A549 (cell line): ENCODE measurements around the gene PIP4K2A. TPM values are rescaled to one million over a fixed set of nuclear protein-coding genes. Genes with fewer than 3 reads are reported as not detected.

ENCODE experiments used
- ATAC-seq, 2 experiments: fragments of 200-7000 bp in 1 of 2; fragments of >200 bp in 1 of 2; cut with Nextera tagmentation in 1 of 2; cut with Tn5 transposase in 1 of 2; 3 replicates each; pipeline versions ENCODE4 v1.8.0 to v1.9.1; 2018 to 2020; ENCODE audit warnings: mild to moderate bottlenecking in 1 of 2, moderate library complexity in 1 of 2
- CTCF ChIA-PET: fragments of 300-600 bp; sonication (Branson Sonifier 250); formaldehyde crosslinking; extraction: SDS; loops from one replicate; lab custom pipeline; 2021; ENCODE audit warnings: antibody characterized with exemption, inconsistent platforms; lab: Yijun Ruan, JAX
- POLR2A ChIA-PET: fragments of 350-600 bp; formaldehyde crosslinking; extraction: SDS; loops from one replicate; lab custom pipeline; 2021; ENCODE audit warnings: antibody characterized with exemption, inconsistent platforms; lab: Yijun Ruan, JAX
- DNase-seq, 2 experiments: peaks; one replicate each; pipeline versions ENCODE4 v3.0.0 to v3.0.0-alpha.2; 2011 to 2016; ENCODE audit warnings: low read depth in 1 of 2, low spot score in 1 of 2
- FAIRE-seq: peaks from 2 replicates; lab custom pipeline; 2011; peaks lifted over from hg19 to GRCh38; lab: Jason Lieb, UNC
- H3K27ac ChIP-seq, 2 experiments: fragments of >200 bp; sonication (Bioruptor Twin); formaldehyde crosslinking; 3 replicates each; pipeline ENCODE4 v1.5.1; 2016 to 2017
- H3K4me1 ChIP-seq: fragments of >200 bp; sonication (Bioruptor Twin); formaldehyde crosslinking; 3 replicates; pipeline ENCODE4 v1.6.1; 2016
- H3K4me2 ChIP-seq: fragments of >200 bp; sonication (Bioruptor Twin); formaldehyde crosslinking; 3 replicates; pipeline ENCODE4 v1.6.1; 2016
- H3K4me3 ChIP-seq: fragments of >200 bp; sonication (Bioruptor Twin); formaldehyde crosslinking; 3 replicates; pipeline ENCODE4 v1.5.1; 2016
- H3K9me3 ChIP-seq: fragments of >200 bp; sonication (Bioruptor Twin); formaldehyde crosslinking; 3 replicates; pipeline ENCODE4 v1.6.1; 2016
- ATOH8 ChIP-seq: fragments of 250-450 bp; sonication (Bioruptor Pico); IDR thresholded peaks from 2 replicates; pipeline ENCODE4 v1.5.0; 2020; ENCODE audit warnings: low read depth, mild to moderate bottlenecking, moderate library complexity
- BCL3 ChIP-seq: fragments of >200 bp; sonication (Bioruptor Twin); formaldehyde crosslinking; IDR thresholded peaks from 3 replicates; pipeline ENCODE4 v1.6.1; 2016
- CBX2 ChIP-seq: fragments of 200-600 bp; sonication (generic); IDR thresholded peaks from 2 replicates; pipeline ENCODE4 v1.6.1; 2016; ENCODE audit warnings: low read depth, mild to moderate bottlenecking, borderline replicate concordance
- CEBPB ChIP-seq, 2 experiments: fragments of >200 bp in 1 of 2; sonication (Bioruptor Twin) in 1 of 2; formaldehyde crosslinking in 1 of 2; IDR thresholded peaks; 2 replicates each; pipeline ENCODE4 v1.6.1; 2012 to 2016
- CHD2 ChIP-seq: fragments of 150-350 bp; IDR thresholded peaks from 2 replicates; pipeline ENCODE4 v1.6.1; 2014; ENCODE audit warnings: low read length; ENCODE audit not compliant: partially characterized antibody
- CHD4 ChIP-seq: fragments of 200-600 bp; sonication (generic); IDR thresholded peaks from 2 replicates; pipeline ENCODE4 v1.6.1; 2016; ENCODE audit warnings: antibody characterized with exemption, mild to moderate bottlenecking, borderline replicate concordance
- EP300 ChIP-seq, 2 experiments: fragments of >200 bp; sonication (Bioruptor Twin); formaldehyde crosslinking; IDR thresholded peaks; 2 replicates in 1 of 2; 3 replicates in 1 of 2; pipeline ENCODE4 v1.6.1; 2016 to 2017
- FOSB ChIP-seq: fragments of 250-450 bp; sonication (Bioruptor Pico); IDR thresholded peaks from 2 replicates; pipeline ENCODE4 v1.5.0; 2020; ENCODE audit warnings: mild to moderate bottlenecking, moderate library complexity
- FOSL2 ChIP-seq, 2 experiments: fragments of 450-650 bp in 1 of 2; fragments of >200 bp in 1 of 2; sonication (Bioruptor Twin) in 1 of 2; formaldehyde crosslinking; IDR thresholded peaks; 2 replicates each; pipeline versions ENCODE4 v1.5.0 to v1.6.1; 2016 to 2020; ENCODE audit warnings: mild to moderate bottlenecking in 1 of 2, moderate library complexity in 1 of 2
- FOXS1 ChIP-seq: fragments of 250-450 bp; sonication (Bioruptor Pico); IDR thresholded peaks from 2 replicates; pipeline ENCODE4 v1.5.0; 2020; ENCODE audit warnings: mild to moderate bottlenecking, moderate library complexity
- GATA3 ChIP-seq: IDR thresholded peaks from 2 replicates; pipeline ENCODE4 v1.6.1; 2012; ENCODE audit warnings: borderline replicate concordance
- HES2 ChIP-seq: fragments of >200 bp; sonication (Bioruptor Twin); formaldehyde crosslinking; IDR thresholded peaks from 2 replicates; pipeline ENCODE4 v1.6.1; 2016
- HMGXB4 ChIP-seq: fragments of 250-450 bp; sonication (Bioruptor Pico); IDR thresholded peaks from 2 replicates; pipeline ENCODE4 v1.5.0; 2021; ENCODE audit warnings: mild to moderate bottlenecking, moderate library complexity, borderline replicate concordance
- HOXB13 ChIP-seq: fragments of 250-450 bp; sonication (Bioruptor Pico); IDR thresholded peaks from 2 replicates; pipeline ENCODE4 v1.5.0; 2020; ENCODE audit warnings: low read depth, mild to moderate bottlenecking, moderate library complexity
- KDM1A ChIP-seq: fragments of 200-600 bp; sonication (generic); IDR thresholded peaks from 2 replicates; pipeline ENCODE4 v1.6.1; 2016; ENCODE audit warnings: low read depth, mild to moderate bottlenecking
- KDM5A ChIP-seq: fragments of 200-600 bp; sonication (generic); IDR thresholded peaks from 2 replicates; pipeline ENCODE4 v1.6.1; 2016; ENCODE audit warnings: antibody characterized with exemption, mild to moderate bottlenecking
- MAFK ChIP-seq: fragments of 450-650 bp; IDR thresholded peaks from 2 replicates; pipeline ENCODE4 v1.6.1; 2014; ENCODE audit not compliant: partially characterized antibody
- MAZ ChIP-seq: fragments of 150-350 bp; IDR thresholded peaks from 2 replicates; pipeline ENCODE4 v1.6.1; 2014; ENCODE audit warnings: antibody characterized with exemption, low read depth, low read length, borderline replicate concordance
- MYC ChIP-seq: IDR thresholded peaks from 2 replicates; pipeline ENCODE4 v1.6.1; 2012; ENCODE audit warnings: mild to moderate bottlenecking, inconsistent platforms, low read length, improper control_type of control experiment, borderline replicate concordance
- NFE2L2 ChIP-seq: fragments of 150-350 bp; conservative IDR thresholded peaks from 2 replicates; pipeline ENCODE4 v1.6.1; 2014; ENCODE audit warnings: low read length
- NR3C1 ChIP-seq: fragments of >200 bp; sonication (Bioruptor Twin); formaldehyde crosslinking; IDR thresholded peaks from 3 replicates; pipeline ENCODE4 v1.6.1; 2017
- RARB ChIP-seq: fragments of 250-450 bp; sonication (Bioruptor Pico); IDR thresholded peaks from 2 replicates; pipeline ENCODE4 v1.8.0; 2021; ENCODE audit warnings: mild to moderate bottlenecking, moderate library complexity
- RCOR1 ChIP-seq: fragments of 150-350 bp; IDR thresholded peaks from 2 replicates; pipeline ENCODE4 v1.6.1; 2014; ENCODE audit warnings: antibody characterized with exemption, low read length, low read depth
- USF2 ChIP-seq: fragments of 450-650 bp; IDR thresholded peaks from 2 replicates; pipeline ENCODE4 v1.6.1; 2014; ENCODE audit warnings: antibody characterized with exemption
- ZC3H11A ChIP-seq: fragments of 450-650 bp; IDR thresholded peaks from 2 replicates; pipeline ENCODE4 v1.6.1; 2014; ENCODE audit warnings: antibody characterized with exemption, mild to moderate bottlenecking
- ZNF302 ChIP-seq: fragments of 250-450 bp; sonication (Bioruptor Pico); IDR thresholded peaks from 2 replicates; pipeline ENCODE4 v1.9.0; 2021; ENCODE audit warnings: inconsistent platforms, mild to moderate bottlenecking, moderate library complexity
- ZSCAN20 ChIP-seq: fragments of 250-450 bp; sonication (Bioruptor Pico); IDR thresholded peaks from 2 replicates; pipeline ENCODE4 v1.8.0; 2022; ENCODE audit warnings: mild to moderate bottlenecking, moderate library complexity
- WGBS: methylation state at CpG from one replicate; pipeline ENCODE4 v1.1.6; 2017; ENCODE audit errors: missing lambda C conversion rate; 5-methylcytosine and 5-hydroxymethylcytosine counted together
- polyA plus RNA-seq, 4 experiments: library from polyadenylated mRNA; depleted of rRNA in 3 of 4; stranded (reverse); fragments of >200 nt; fragmentation: RNase III in 1 of 4; extraction: RNeasy Plus Mini Kit Qiagen cat#74134 plus additional on column Dnase treatment in 1 of 4; gene quantifications; 2 replicates in 3 of 4; 3 replicates in 1 of 4; pipeline ENCODE4 v1.2.3, GENCODE V29; 2011 to 2017

Gene PIP4K2A
- polyA plus RNA-seq, 2 of the 4 experiments (the other 2 are of a cell fraction) = 23.1 to 24.0 TPM

- DNase-seq (no peak), FAIRE-seq (no peak)
- CTCF ChIA-PET = no interaction called here
Observed at GRCh38 chr10:22552888-22553378, 161.4 kb downstream of the PIP4K2A start.

GRCh38 chr10:22551681-22552365 lies 162.6 kb downstream of the PIP4K2A start:
- Histone ChIP-seq H3K9me3 (no peaks in the 10 kb centered on the region), H3K4me2 (no peak overlapping the region), H3K4me1 (no peaks in the 10 kb centered on the region), H3K4me3 (no peak overlapping the region), H3K27ac (no peak overlapping the region)
- FAIRE-seq (no peak), DNase-seq (no peak), ATAC-seq (no peak)
- TF ChIP-seq CHD4 (no peak), RCOR1 (no peak), HES2 (no peak), HMGXB4 (no peak), NR3C1 (no peak), CEBPB (IDR thresholded peaks at IDR 0.05) (no peak), ZSCAN20 (CRISPR knock-in tag) (no peak), ZNF302 (CRISPR knock-in tag) (no peak), RARB (no peak), ZC3H11A (no peak), GATA3 (no peak), KDM5A (no peak), HOXB13 (no peak), CBX2 (no peak), ATOH8 (CRISPR knock-in tag) (no peak), KDM1A (no peak), FOSL2 (IDR thresholded peaks at IDR 0.05) (no peak), FOSL2 (CRISPR knock-in tag; IDR thresholded peaks at IDR 0.05) (no peak), MAFK (no peak)
- ChIA-PET POLR2A (no interaction called here), CTCF (interaction anchor here (0.9 to 1.1 kb wide), 2 partner anchors 10 to 51 kb away, joined by 3 read pairs; no protein-coding TSS in a partner anchor)
- WGBS = 95% methylated on average over 7 of the region's 7 CpGs

More at GRCh38 chr10:22552888-22553378, 161.4 kb downstream of the PIP4K2A start:
- no peak for TF ChIP-seq BCL3
- TF ChIP-seq FOXS1 (CRISPR knock-in tag) = no peak
- TF ChIP-seq GATA3 = no peak
- no peak for TF ChIP-seq USF2
- no peak for TF ChIP-seq MYC
- TF ChIP-seq ZNF302 (CRISPR knock-in tag) = no peak
- TF ChIP-seq KDM5A = no peak
- no peak for TF ChIP-seq RARB
- TF ChIP-seq NFE2L2 = no peak
- TF ChIP-seq ZSCAN20 (CRISPR knock-in tag) = no peak
- TF ChIP-seq CHD2 = no peak
- TF ChIP-seq MAZ = no peak
- TF ChIP-seq FOSB (CRISPR knock-in tag) = no peak
- TF ChIP-seq EP300 (IDR thresholded peaks at IDR 0.05) = no peak
- TF ChIP-seq CEBPB (IDR thresholded peaks at IDR 0.05) = no peak
- no peak for TF ChIP-seq FOSL2 (IDR thresholded peaks at IDR 0.05)
- TF ChIP-seq FOSL2 (CRISPR knock-in tag; IDR thresholded peaks at IDR 0.05) = no peak
- 78% methylated on average over 5 of the region's 5 CpGs for WGBS
- Histone ChIP-seq H3K4me2 (no peak overlapping the region), H3K9me3 (no peaks in the 10 kb centered on the region), H3K4me3 (no peak overlapping the region), H3K4me1 (no peaks in the 10 kb centered on the region), H3K27ac (no peak overlapping the region)
- POLR2A ChIA-PET = no interaction called here
- ATAC-seq = no peak; a peak in 1 of 6 replicates
